NCI-H2227 (cell line): ENCODE data around the gene HRNR.
"Not testable (repeated sequence)": the region's sequence is repeated elsewhere in the genome, so short reads cannot be mapped to it uniquely, and the experiment has no call there.

ENCODE experiments used
- DNase-seq: peaks from one replicate; lab custom pipeline; 2025; ENCODE audit not compliant: unreplicated experiment; lab: John Stamatoyannopoulos, UW

HRNR gene

GRCh38 chr1:152224093-152224492 is at the start of gene HRNR:
Gene HRNR, minus strand, starts transcription at chr1:152224193. Its CDS starts 940 bp downstream, at chr1:152223253.
- DNase-seq, result no peak

GRCh38 chr1:152256394-152256793 is 32.4 kb upstream of the HRNR start:
- DNase-seq, result not testable (repeated sequence)

GRCh38 chr1:152252157-152252556 is 28.2 kb upstream of the HRNR start:
- DNase-seq, result no peak

GRCh38 chr1:152251391-152251790 is 27.4 kb upstream of the HRNR start:
- DNase-seq, result no peak

GRCh38 chr1:152247316-152247715 is 23.3 kb upstream of the HRNR start:
- DNase-seq, result no peak

GRCh38 chr1:152244576-152245273 is 20.7 kb upstream of the HRNR start:
- no peak for DNase-seq

- no peak for DNase-seq
Measured at GRCh38 chr1:152237093-152237492, 13.1 kb upstream of the HRNR start.

- no peak for DNase-seq
Measured at GRCh38 chr1:152228831-152229230, 4.8 kb upstream of the HRNR start.

- DNase-seq, result no peak
Measured at GRCh38 chr1:152227310-152227928, 3.4 kb upstream of the HRNR start.

GRCh38 chr1:152225678-152226077 is 1.7 kb upstream of the HRNR start:
- DNase-seq, result no peak

- DNase-seq, result no peak
Measured at GRCh38 chr1:152220166-152221163, 3.5 kb downstream of the HRNR start.

- DNase-seq, result not testable (repeated sequence)
Measured at GRCh38 chr1:152219438-152219837, 4.6 kb downstream of the HRNR start.

GRCh38 chr1:152218762-152219436 is 5.1 kb downstream of the HRNR start:
- no peak for DNase-seq

- not testable (repeated sequence) for DNase-seq
Measured at GRCh38 chr1:152215604-152216003, 8.4 kb downstream of the HRNR start.

- not testable (repeated sequence) for DNase-seq
Measured at GRCh38 chr1:152214911-152215310, 9.1 kb downstream of the HRNR start.

- DNase-seq, result no peak
Measured at GRCh38 chr1:152198982-152199381, 25.0 kb downstream of the HRNR start.

GRCh38 chr1:152197361-152197941 is 26.5 kb downstream of the HRNR start:
- DNase-seq, result no peak

GRCh38 chr1:152191711-152192110 is 32.3 kb downstream of the HRNR start:
- DNase-seq, result no peak

- no peak for DNase-seq
Measured at GRCh38 chr1:152191260-152191659, 32.7 kb downstream of the HRNR start.

GRCh38 chr1:152190589-152190988 is 33.4 kb downstream of the HRNR start:
- DNase-seq, result no peak
